Endothelial cell of umbilical vein (primary cell): ENCODE data around the gene EID2B.

Experiments
- EZH2 ChIP-seq: IDR thresholded peaks from 2 replicates; pipeline ENCODE4 v1.6.1; 2012; ENCODE audit warnings: borderline replicate concordance, low read depth, mild to moderate bottlenecking, moderate library complexity, low read length, inconsistent platforms; ENCODE audit not compliant: severe bottlenecking
- POLR2AphosphoS5 ChIP-seq: IDR thresholded peaks from 2 replicates; pipeline ENCODE4 v1.6.1; 2012; ENCODE audit warnings: low read depth, mild to moderate bottlenecking, control low read depth, low read length, moderate library complexity; ENCODE audit not compliant: insufficient read depth
- TF ChIP-seq, protein P1 (sequence below), 2 donors: IDR thresholded peaks; 1 replicate in 1 of 2; 2 replicates in 1 of 2; pipeline ENCODE4 v1.5.1; 2011; ENCODE audit warnings: low read length in 2 of 2, mild to moderate bottlenecking in 2 of 2, moderate library complexity in 2 of 2, control low read depth in 1 of 2, inconsistent platforms in 1 of 2, low read depth in 1 of 2; ENCODE audit not compliant: insufficient read depth in 1 of 2; ENCODE audit errors: extremely low read depth in 1 of 2

DNA sequence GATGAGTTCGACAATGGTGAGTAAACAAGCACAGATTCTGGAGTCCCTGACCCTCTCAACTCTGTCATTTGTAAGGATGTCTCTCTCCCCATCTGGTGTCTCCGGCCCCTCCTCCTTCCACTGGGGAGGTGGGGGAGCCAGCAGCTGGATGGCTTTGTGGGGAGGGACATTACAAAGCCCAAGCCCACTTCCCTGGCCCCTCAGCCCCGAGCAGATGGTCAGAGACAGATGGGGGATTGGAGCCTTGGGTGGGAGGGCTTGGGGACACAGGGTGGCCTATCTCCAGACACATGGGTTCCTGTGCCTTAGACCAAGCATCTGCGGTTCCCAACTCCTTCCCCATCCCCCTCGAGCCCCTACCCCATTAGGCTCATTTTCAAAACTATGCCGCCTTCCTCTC, 49.5 kb downstream of the EID2B start:
- no peak for TF ChIP-seq POLR2AphosphoS5
- TF ChIP-seq, protein P1, sequence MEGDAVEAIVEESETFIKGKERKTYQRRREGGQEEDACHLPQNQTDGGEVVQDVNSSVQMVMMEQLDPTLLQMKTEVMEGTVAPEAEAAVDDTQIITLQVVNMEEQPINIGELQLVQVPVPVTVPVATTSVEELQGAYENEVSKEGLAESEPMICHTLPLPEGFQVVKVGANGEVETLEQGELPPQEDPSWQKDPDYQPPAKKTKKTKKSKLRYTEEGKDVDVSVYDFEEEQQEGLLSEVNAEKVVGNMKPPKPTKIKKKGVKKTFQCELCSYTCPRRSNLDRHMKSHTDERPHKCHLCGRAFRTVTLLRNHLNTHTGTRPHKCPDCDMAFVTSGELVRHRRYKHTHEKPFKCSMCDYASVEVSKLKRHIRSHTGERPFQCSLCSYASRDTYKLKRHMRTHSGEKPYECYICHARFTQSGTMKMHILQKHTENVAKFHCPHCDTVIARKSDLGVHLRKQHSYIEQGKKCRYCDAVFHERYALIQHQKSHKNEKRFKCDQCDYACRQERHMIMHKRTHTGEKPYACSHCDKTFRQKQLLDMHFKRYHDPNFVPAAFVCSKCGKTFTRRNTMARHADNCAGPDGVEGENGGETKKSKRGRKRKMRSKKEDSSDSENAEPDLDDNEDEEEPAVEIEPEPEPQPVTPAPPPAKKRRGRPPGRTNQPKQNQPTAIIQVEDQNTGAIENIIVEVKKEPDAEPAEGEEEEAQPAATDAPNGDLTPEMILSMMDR (IDR thresholded peaks at IDR 0.05; ENCODE audit: extremely low read depth in 1 of 2, insufficient read depth in 1 of 2, low read depth in 1 of 2, low read length in 2 of 2), result no peak
- no peak for TF ChIP-seq EZH2
